ENCODE results near the gene KDM6A.

GRCh38 chrX:44906542-44906941 is 33.6 kb downstream of the KDM6A start:
- no peak for TF ChIP-seq POLR2A (IDR thresholded peaks at IDR 0.05; ENCODE audit: low read length)
- TF ChIP-seq GATA1 (IDR thresholded peaks at IDR 0.05; ENCODE audit: low read depth, low read length), result no peak

Data from erythroblast (primary cell).